Suprapubic skin (tissue), 4 donors: ENCODE results near the gene BRMS1L. TPM values are rescaled to one million over a fixed set of nuclear protein-coding genes. Genes with fewer than 3 reads are reported as not detected.
"Not testable (repeated sequence)": the region's sequence is repeated elsewhere in the genome, so short reads cannot be mapped to it uniquely, and the experiment has no call there.

ENCODE experiments used
- DNase-seq, 2 donors: peaks; one replicate each; pipeline ENCODE4 v3.0.0-alpha.2; 2019; ENCODE audit warnings: low spot score in 2 of 2
- H3K27ac ChIP-seq: fragments of 200-600 bp; sonication (generic); one replicate; pipeline ENCODE4 v1.5.1; 2019
- H3K27me3 ChIP-seq: fragments of 200-600 bp; sonication (generic); one replicate; pipeline ENCODE4 v1.5.1; 2019
- H3K36me3 ChIP-seq: fragments of 200-600 bp; sonication (generic); one replicate; pipeline ENCODE4 v1.5.1; 2019
- H3K4me1 ChIP-seq: fragments of 200-600 bp; sonication (generic); one replicate; pipeline ENCODE4 v1.5.1; 2019
- H3K4me3 ChIP-seq: fragments of 200-600 bp; sonication (generic); one replicate; pipeline ENCODE4 v1.5.1; 2019; ENCODE audit warnings: mild to moderate bottlenecking
- H3K9me3 ChIP-seq: fragments of 200-600 bp; sonication (generic); one replicate; pipeline ENCODE4 v1.5.1; 2019
- EP300 ChIP-seq: sonication (generic); formaldehyde crosslinking; IDR thresholded peaks from one replicate; pipeline ENCODE4 v1.6.1; 2017; ENCODE audit warnings: antibody characterized with exemption
- POLR2A ChIP-seq, 2 donors: fragments of 450-650 bp; IDR thresholded peaks; one replicate each; pipeline ENCODE4 v1.6.1; 2017; ENCODE audit warnings: antibody characterized with exemption in 2 of 2, mild to moderate bottlenecking in 2 of 2, moderate library complexity in 2 of 2
- POLR2AphosphoS5 ChIP-seq, 3 donors: sonication (generic); formaldehyde crosslinking; IDR thresholded peaks; one replicate each; pipeline ENCODE4 v1.6.1; 2017; ENCODE audit warnings: antibody characterized with exemption in 3 of 3
- whole genome bisulfite sequencing: methylation state at CpG from one replicate; pipeline ENCODE4 v1.1.5; 2018; 5-methylcytosine and 5-hydroxymethylcytosine counted together
- total RNA-seq, 4 donors: library from RNA; depleted of rRNA; stranded (reverse); fragments of >200 nt; gene quantifications; one replicate each; pipeline ENCODE4 v1.1.0, GENCODE V29; 2016
- TF ChIP-seq, protein P1 (sequence below), 2 donors: fragments of 200-600 bp in 1 of 2; fragments of 450-650 bp in 1 of 2; sonication (generic) in 1 of 2; IDR thresholded peaks; one replicate each; pipeline ENCODE4 v1.5.1; 2016 to 2019; ENCODE audit warnings: antibody characterized with exemption in 2 of 2, mild to moderate bottlenecking in 1 of 2, moderate library complexity in 1 of 2

BRMS1L gene
- total RNA-seq, 4 donors from 2014 or later, result 3.5 to 6.6 (median 5.7) TPM

DNA sequence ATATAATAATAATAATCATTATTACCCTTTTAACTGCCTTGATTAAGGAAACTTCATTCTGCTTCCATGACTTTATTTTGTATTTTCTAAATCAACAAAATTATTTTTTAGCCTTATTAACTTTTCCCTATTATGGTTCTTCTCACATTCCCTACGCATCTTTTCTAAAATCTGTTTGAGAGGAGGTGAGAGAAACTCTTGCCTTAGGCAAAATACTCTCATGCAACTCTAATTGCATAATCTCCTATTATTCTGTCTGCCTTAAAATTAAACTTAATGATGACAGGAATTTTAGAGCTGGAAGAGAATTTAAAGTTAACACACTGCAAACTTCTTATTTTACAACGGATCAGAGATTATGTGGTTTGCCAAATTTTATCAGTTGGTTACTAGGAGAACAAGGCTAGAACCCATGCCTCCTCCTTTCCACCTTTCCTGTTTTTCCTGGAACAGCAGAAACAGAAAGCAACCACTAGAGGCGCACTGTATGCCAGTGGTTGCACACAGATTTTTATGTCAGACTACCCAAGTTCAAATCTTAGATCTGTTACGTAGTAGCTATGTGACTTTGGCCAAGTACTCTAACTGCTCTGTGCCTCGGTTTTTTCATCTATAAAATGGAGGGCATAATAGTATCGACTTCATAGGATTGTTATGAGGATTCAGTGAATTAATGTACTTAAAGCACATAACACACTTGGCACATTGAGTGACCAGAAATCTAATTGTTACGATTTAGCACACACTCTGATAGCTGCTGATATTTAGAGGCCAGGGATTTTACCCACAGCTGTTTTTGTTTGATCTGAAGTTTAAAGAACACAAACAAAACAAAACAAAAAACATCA, 4.3 kb upstream of the BRMS1L start:
- TF ChIP-seq POLR2A (IDR thresholded peaks at IDR 0.05), result no peak
- TF ChIP-seq POLR2AphosphoS5 (IDR thresholded peaks at IDR 0.05), result no peak
- TF ChIP-seq, protein P1, sequence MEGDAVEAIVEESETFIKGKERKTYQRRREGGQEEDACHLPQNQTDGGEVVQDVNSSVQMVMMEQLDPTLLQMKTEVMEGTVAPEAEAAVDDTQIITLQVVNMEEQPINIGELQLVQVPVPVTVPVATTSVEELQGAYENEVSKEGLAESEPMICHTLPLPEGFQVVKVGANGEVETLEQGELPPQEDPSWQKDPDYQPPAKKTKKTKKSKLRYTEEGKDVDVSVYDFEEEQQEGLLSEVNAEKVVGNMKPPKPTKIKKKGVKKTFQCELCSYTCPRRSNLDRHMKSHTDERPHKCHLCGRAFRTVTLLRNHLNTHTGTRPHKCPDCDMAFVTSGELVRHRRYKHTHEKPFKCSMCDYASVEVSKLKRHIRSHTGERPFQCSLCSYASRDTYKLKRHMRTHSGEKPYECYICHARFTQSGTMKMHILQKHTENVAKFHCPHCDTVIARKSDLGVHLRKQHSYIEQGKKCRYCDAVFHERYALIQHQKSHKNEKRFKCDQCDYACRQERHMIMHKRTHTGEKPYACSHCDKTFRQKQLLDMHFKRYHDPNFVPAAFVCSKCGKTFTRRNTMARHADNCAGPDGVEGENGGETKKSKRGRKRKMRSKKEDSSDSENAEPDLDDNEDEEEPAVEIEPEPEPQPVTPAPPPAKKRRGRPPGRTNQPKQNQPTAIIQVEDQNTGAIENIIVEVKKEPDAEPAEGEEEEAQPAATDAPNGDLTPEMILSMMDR (IDR thresholded peaks at IDR 0.05), result peak; percentile 35 to 71
- TF ChIP-seq EP300, result no peak
- no peak for DNase-seq
- no peaks in the 10 kb centered on the region for H3K36me3 ChIP-seq
- WGBS, result 22% methylated on average over 7 of the region's 7 CpGs
- no peaks in the 10 kb centered on the region for H3K27me3 ChIP-seq
- peaks cover 9% of the 10 kb centered on the region for H3K4me1 ChIP-seq
- no peaks in the 10 kb centered on the region for H3K9me3 ChIP-seq
- no peak overlapping the region for H3K4me3 ChIP-seq
- no peak overlapping the region for H3K27ac ChIP-seq

DNA sequence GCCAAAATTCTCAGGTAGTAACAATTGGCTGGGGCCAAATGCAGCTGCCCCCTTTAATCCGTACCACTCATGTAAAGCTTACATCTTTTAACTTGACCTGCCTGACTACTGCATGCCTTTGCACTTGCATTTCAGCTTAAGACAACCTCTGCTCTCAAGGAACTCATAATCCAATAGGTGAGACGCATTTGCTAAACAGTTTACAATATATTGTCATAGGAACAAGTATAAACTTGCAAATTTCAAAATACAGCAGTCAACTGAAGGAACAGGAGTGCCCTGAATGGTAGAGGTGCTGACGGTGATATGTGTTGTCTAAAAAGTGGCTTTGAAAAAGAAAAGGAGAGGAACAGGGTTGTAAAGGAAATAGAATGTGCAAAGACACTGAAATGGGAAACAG, 3.6 kb upstream of the BRMS1L start:
- no peaks in the 10 kb centered on the region for H3K27me3 ChIP-seq
- H3K4me3 ChIP-seq, result no peak overlapping the region
- WGBS, result 65% methylated on average over 3 of the region's 3 CpGs
- H3K27ac ChIP-seq, result no peak overlapping the region
- H3K36me3 ChIP-seq, result no peaks in the 10 kb centered on the region
- no peaks in the 10 kb centered on the region for H3K9me3 ChIP-seq
- peaks cover 15% of the 10 kb centered on the region for H3K4me1 ChIP-seq
- DNase-seq, result no peak
- TF ChIP-seq EP300, result no peak
- TF ChIP-seq POLR2A (IDR thresholded peaks at IDR 0.05), result no peak
- TF ChIP-seq, protein P1 (IDR thresholded peaks at IDR 0.05), result no peak
- TF ChIP-seq POLR2AphosphoS5 (IDR thresholded peaks at IDR 0.05), result no peak

DNA sequence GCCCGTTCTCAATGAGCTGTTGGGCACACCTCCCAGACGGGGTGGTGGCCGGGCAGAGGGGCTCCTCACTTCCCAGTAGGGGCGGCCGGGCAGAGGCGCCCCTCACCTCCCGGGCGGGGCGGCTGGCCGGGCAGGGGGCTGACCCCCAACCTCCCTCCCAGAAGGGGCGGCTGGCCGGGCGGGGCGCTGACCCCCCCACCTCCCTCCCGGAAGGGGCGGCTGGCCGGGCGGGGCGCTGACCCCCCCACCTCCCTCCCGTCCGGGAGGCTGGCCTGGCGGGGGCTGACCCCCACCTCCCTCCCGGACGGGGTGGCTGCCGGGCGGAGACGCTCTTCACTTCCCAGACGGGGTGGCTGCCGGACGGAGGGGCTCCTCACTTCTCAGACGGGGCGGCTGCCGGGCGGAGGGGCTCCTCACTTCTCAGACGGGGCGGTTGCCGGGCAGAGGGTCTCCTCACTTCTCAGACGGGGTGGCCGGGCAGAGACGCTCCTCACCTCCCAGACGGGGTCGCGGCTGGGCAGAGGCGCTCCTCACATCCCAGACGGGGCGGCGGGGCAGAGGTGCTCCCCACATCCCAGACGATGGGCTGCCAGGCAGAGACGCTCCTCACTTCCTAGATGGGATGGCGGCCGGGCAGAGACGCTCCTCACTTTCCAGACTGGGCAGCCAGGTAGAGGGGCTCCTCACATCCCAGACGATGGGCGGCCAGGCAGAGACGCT, 1.5 kb upstream of the BRMS1L start:
- not testable (repeated sequence) for DNase-seq, H3K9me3 ChIP-seq, H3K4me3 ChIP-seq, H3K36me3 ChIP-seq, H3K27me3 ChIP-seq, H3K27ac ChIP-seq
- H3K4me1 ChIP-seq, result peaks cover 17% of the 10 kb centered on the region
- WGBS, result 80% methylated on average over 17 of the region's 55 CpGs

DNA sequence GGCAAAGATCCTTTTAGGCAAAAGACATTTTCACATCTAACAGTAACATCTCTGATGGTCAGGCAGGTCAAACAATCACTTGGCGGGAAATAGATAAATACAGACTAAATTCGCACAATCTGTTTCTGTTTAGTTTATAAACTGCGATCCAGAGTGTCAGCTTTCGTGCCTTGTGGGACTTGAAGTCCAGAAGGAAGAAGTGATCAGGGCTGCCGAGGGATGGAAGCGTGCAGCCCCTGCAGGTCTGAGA, 245 bp upstream of the BRMS1L start:
- Histone ChIP-seq H3K4me3 (peak overlapping the region; percentile 69), H3K4me1 (peaks cover 17% of the 10 kb centered on the region), H3K27me3 (no peaks in the 10 kb centered on the region), H3K27ac (peak overlapping the region; percentile 95), H3K9me3 (no peaks in the 10 kb centered on the region), H3K36me3 (no peaks in the 10 kb centered on the region)
- TF ChIP-seq POLR2AphosphoS5 (IDR thresholded peaks at IDR 0.05), result no peak
- 1% methylated on average over 6 of the region's 6 CpGs for WGBS
- no peak for DNase-seq

DNA sequence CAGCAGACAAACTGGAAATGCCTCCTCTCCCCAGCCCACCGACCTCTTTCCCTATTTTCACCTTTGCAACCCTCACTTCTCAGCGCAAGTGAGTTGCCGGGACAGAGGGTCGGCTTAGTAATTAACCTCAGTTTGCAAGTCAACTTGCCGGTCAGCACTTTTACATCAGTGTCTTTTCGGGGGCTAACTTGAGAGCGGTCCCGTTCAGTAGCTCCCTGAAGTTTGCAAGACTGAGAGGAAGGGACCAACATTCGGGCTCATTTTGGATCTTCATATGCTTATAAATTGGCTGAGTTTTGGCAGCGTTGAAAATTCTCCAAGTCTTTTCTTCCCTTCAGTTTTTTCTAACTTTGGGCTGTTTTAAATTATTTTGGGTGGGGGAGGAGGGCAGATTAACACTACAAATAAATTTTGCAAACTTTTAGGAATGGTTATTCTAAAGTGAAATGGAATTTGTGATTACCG, 846 bp downstream of the BRMS1L start:
- peak overlapping the region; percentile 95 for H3K27ac ChIP-seq
- H3K27me3 ChIP-seq, result no peaks in the 10 kb centered on the region
- peak overlapping the region; percentile 69 for H3K4me3 ChIP-seq

More for the DNA sequence above, 846 bp downstream of the BRMS1L start:
- Histone ChIP-seq H3K36me3 (no peaks in the 10 kb centered on the region), H3K4me1 (peaks cover 15% of the 10 kb centered on the region), H3K9me3 (no peaks in the 10 kb centered on the region)
- DNase-seq, result no peak
- no peak for TF ChIP-seq POLR2A (IDR thresholded peaks at IDR 0.05)
- TF ChIP-seq EP300, result no peak
- no peak for TF ChIP-seq POLR2AphosphoS5 (IDR thresholded peaks at IDR 0.05)
- TF ChIP-seq, protein P1 (IDR thresholded peaks at IDR 0.05), result no peak
- under 1% methylated on average over 11 of the region's 11 CpGs for WGBS
